Measurements from ENCODE around the gene JAG2.

The JAG2 gene

GRCh38 chr14:105128059-105128458 lies 40.5 kb downstream of the JAG2 start:
- no peak for TF ChIP-seq CTCF (IDR thresholded peaks at IDR 0.05; ENCODE audit: insufficient read depth, low read length, poor library complexity, severe bottlenecking)
- no peak for TF ChIP-seq EZH2phosphoT487 (conservative IDR thresholded peaks at IDR 0.05; ENCODE audit: low read length)
- Histone ChIP-seq H2AFZ (ENCODE audit: low read depth, low read length, severe bottlenecking) (no peak overlapping the region), H3K79me2 (ENCODE audit: insufficient read depth, low read length) (no peaks in the 10 kb centered on the region), H3K9me2 (replicated peaks; ENCODE audit: insufficient read depth, low read length) (no peaks in the 10 kb centered on the region), H3K27me3 (ENCODE audit: low read length) (no peaks in the 10 kb centered on the region), H3K27ac (ENCODE audit: low read depth, low read length) (no peak overlapping the region), H4K20me1 (ENCODE audit: low read depth, low read length) (no peaks in the 10 kb centered on the region), H3K36me3 (ENCODE audit: low read length) (no peaks in the 10 kb centered on the region), H3K4me2 (ENCODE audit: low read depth, low read length, poor library complexity, severe bottlenecking) (no peak overlapping the region), H3K4me3 (ENCODE audit: insufficient read depth, low read length, poor library complexity, severe bottlenecking) (no peak overlapping the region), H3F3A (ENCODE audit: insufficient read depth) (no peaks in the 10 kb centered on the region), H3K9me3 (ENCODE audit: insufficient read depth, low read length) (peaks cover 10% of the 10 kb centered on the region; the same call in 1 of the 2 replicates), H3K9ac (ENCODE audit: low read length) (no peak overlapping the region)

- no peak overlapping the region for H3K4me2 ChIP-seq (ENCODE audit: low read depth, low read length, poor library complexity, severe bottlenecking)
- no peak for TF ChIP-seq CTCF (IDR thresholded peaks at IDR 0.05; ENCODE audit: insufficient read depth, low read length, poor library complexity, severe bottlenecking)
- TF ChIP-seq EZH2phosphoT487 (conservative IDR thresholded peaks at IDR 0.05; ENCODE audit: low read length) = no peak
- no peaks in the 10 kb centered on the region for H3K27me3 ChIP-seq (ENCODE audit: low read length)
- H3K27ac ChIP-seq (ENCODE audit: low read depth, low read length) = no peak overlapping the region
- no peak overlapping the region for H2AFZ ChIP-seq (ENCODE audit: low read depth, low read length, severe bottlenecking)
- H3F3A ChIP-seq (ENCODE audit: insufficient read depth) = no peaks in the 10 kb centered on the region
- no peak overlapping the region for H3K9ac ChIP-seq (ENCODE audit: low read length)
- H3K4me3 ChIP-seq (ENCODE audit: insufficient read depth, low read length, poor library complexity, severe bottlenecking) = no peak overlapping the region
- no peaks in the 10 kb centered on the region for H3K9me2 ChIP-seq (replicated peaks; ENCODE audit: insufficient read depth, low read length)
- no peaks in the 10 kb centered on the region for H3K79me2 ChIP-seq (ENCODE audit: insufficient read depth, low read length)
- H3K9me3 ChIP-seq (ENCODE audit: insufficient read depth, low read length) = peaks cover 10% of the 10 kb centered on the region; the same call in 1 of the 2 replicates
- H3K36me3 ChIP-seq (ENCODE audit: low read length) = no peaks in the 10 kb centered on the region
- H4K20me1 ChIP-seq (ENCODE audit: low read depth, low read length) = no peaks in the 10 kb centered on the region
Measured at GRCh38 chr14:105126981-105127329, 41.6 kb downstream of the JAG2 start.

GRCh38 chr14:105126126-105126980 lies 42.2 kb downstream of the JAG2 start:
- Histone ChIP-seq H3K4me2 (ENCODE audit: low read depth, low read length, poor library complexity, severe bottlenecking) (no peak overlapping the region), H3K9me2 (replicated peaks; ENCODE audit: insufficient read depth, low read length) (no peaks in the 10 kb centered on the region), H3K27ac (ENCODE audit: low read depth, low read length) (no peak overlapping the region), H3K9ac (ENCODE audit: low read length) (no peak overlapping the region), H3K9me3 (ENCODE audit: insufficient read depth, low read length) (peaks cover 7% of the 10 kb centered on the region; the same call in 1 of the 2 replicates), H4K20me1 (ENCODE audit: low read depth, low read length) (no peaks in the 10 kb centered on the region), H3K36me3 (ENCODE audit: low read length) (no peaks in the 10 kb centered on the region), H3K27me3 (ENCODE audit: low read length) (no peaks in the 10 kb centered on the region), H3F3A (ENCODE audit: insufficient read depth) (no peaks in the 10 kb centered on the region), H3K4me3 (ENCODE audit: insufficient read depth, low read length, poor library complexity, severe bottlenecking) (no peak overlapping the region), H2AFZ (ENCODE audit: low read depth, low read length, severe bottlenecking) (no peak overlapping the region), H3K79me2 (ENCODE audit: insufficient read depth, low read length) (no peaks in the 10 kb centered on the region)
- TF ChIP-seq EZH2phosphoT487 (conservative IDR thresholded peaks at IDR 0.05; ENCODE audit: low read length) (no peak), CTCF (IDR thresholded peaks at IDR 0.05; ENCODE audit: insufficient read depth, low read length, poor library complexity, severe bottlenecking) (no peak)
